HS-5 (cell line): ENCODE data around the gene ABR.
"Not testable (repeated sequence)": the region's sequence is repeated elsewhere in the genome, so short reads cannot be mapped to it uniquely, and the experiment has no call there.

Source experiments
- DNase-seq: peaks from one replicate; pipeline ENCODE4 v3.0.0-alpha.2; 2012; ENCODE audit warnings: low read depth

The ABR gene

DNA sequence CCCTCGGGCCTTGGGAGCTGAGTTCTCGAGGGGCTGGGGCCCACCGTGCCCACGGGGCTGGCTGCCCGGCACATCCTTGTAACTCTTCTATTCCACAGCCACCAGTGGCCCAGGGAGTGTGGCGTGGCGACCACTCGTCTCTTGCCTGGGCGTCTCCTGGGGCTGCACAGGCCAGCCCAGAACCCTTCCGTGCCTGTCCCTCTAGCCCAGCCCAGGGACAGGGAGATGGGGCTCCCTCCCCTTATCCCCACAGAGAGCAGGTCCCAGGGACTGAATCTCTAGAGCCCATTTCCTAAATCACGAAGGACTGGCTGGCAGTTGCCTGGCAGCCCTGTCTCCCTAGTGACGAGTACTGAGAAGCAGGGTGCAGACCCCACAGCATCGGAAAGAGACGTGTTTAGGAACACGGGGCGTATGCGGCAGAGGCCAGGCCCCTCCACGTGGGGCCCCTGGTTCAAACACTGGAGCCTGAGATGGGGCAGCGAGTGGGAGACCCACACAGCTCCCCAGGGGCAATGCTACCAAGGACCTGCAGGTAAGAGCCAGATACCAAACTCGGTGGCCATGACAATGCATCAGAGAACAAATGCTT, 131.8 kb downstream of the ABR start:
- no peak for DNase-seq

GRCh38 chr17:1047177-1047878, 132.5 kb downstream of the ABR start:
- DNase-seq: no peak

DNA sequence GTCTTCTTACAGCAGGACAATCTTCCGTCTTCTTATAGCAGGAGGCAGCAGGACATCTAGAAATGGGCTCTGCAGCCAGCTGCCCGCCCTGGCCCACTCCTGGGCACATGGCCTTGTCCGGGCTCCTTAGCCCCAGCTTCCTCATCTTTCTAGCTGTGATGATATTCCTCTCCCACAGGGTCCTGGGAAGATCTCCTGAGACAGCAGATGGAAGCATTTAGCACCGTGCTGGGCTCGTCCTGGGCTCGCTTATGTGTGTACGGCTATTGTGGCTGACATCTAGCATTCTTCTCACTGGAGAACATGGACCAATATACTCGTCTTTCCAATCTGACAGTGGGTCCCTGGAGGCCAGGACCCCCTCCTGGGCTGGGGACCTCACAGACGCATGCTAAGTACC, 134.3 kb downstream of the ABR start:
- DNase-seq: no peak

DNA sequence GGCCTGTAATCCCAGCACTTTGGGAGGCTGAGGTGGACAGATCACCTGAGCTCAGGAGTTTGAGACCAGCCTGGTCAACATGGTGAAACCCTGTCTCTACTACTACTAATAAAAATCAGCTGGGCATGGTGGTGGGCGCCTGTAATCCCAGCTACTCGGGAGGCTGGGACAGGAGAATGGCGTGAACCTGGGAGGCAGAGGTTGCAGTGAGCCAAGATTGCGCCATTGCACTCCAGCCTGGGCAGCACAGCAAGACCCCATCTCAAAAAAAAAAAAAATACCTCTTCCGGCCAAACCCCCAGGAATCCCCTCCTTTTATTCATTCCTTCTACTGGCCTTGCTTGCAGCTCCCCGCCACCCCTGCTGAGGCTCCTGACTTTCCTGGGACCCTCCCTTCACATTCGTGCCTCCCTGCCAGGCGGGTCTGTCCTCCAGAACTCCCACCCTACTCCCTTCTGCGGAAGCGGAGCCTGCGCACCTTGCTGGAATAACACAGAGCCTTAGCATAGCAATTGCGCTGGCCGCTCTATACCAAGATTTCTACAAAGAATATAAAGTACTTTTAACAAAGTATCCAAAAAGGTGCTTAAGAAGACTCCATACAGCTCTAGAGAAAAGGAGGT, 135.3 kb downstream of the ABR start:
- DNase-seq: not testable (repeated sequence)

- no peak for DNase-seq
Measured at GRCh38 chr17:1043601-1044251, 136.1 kb downstream of the ABR start.

- no peak for DNase-seq
Measured at GRCh38 chr17:1042486-1042885, 137.3 kb downstream of the ABR start.

- DNase-seq: no peak
Measured at GRCh38 chr17:1041746-1042145, 138.0 kb downstream of the ABR start.

GRCh38 chr17:1040216-1040600, 139.6 kb downstream of the ABR start:
- DNase-seq: no peak

DNA sequence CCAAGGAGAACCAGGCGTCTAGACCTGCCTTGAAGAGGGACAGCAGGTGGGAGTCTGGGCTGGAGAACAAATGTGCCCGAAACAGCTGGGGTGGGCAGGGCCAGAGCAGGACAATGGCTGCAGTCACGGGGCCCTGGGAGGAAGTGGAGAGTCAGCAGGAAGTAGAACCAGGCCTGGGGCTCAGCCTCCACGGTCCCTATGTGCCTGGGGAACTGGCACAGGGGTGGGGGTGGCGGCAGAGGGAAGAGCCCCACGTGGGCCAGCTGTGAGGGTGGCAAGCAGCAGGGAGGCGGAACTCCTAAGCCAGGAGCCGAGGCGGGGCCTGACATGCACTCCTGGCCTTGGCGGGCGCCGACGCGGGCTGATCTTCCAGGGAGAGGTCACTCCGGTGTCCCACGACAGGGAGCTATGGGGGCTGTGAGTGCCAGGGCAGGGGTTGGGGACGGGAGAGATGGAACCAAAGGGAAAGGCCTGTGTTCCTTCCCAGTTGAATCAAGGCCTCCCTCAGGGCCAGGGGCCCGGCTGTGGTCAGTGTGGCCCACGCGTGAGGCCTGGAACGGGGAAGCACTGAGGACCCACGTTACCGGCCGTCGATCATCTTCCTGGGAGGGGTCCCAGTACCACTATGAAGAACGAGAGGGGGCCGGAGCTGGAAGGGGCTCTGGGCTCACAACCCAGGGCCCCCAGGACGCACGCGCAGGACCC, 140.1 kb downstream of the ABR start:
- DNase-seq: no peak

GRCh38 chr17:1039123-1039507, 140.7 kb downstream of the ABR start:
- DNase-seq: no peak

DNA sequence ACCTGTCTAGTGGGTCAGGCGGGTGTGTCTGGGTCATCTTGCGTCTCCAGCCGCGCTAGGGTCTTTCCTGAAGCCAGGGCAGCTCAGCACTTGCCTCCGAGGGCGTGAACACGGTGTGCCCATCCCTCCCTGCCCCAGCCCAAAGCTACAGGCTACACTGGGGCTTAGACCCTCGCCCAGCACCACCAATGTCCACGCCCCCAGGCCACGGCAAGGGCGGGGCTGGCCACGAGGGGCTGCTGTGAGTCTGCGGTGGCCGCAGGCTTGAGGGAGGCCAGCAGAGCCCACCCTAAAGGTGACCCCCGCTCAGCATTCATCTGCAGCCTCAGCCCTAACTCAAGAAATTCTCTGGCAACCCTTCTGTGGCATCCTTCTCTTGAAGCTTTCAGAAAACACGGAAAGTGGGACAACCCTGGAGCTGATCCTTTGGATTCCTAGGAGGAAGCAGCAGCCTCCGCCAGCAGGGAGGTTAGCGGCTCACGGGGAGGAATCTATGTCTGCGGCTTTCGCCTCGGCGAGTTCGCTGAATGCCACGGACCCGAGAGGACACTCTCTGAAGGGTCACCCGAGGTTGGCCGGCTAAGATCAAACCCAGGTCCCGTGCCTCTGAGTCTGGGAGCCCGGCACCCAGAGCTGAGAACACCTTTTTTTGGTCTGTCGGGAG, 141.2 kb downstream of the ABR start:
- no peak for DNase-seq

GRCh38 chr17:1037238-1037879, 142.4 kb downstream of the ABR start:
- no peak for DNase-seq

DNA sequence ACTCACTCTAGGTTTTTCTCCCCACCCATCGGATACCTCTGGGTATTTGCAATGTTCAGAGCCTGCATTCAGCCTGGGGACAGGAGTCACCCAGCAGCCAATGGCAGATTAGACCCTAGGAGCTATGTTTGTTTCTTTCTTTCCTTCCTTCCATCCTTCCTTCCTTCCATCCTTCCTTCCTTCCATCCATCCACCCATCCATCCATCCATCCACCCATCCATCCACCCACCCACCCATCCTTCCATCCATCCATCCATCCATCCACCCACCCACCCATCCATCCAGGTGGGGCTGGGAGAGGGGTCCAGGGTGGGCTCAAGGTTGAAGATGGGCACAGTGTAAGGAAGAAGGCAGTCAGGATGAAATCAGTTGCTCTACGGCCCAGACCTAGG, 142.9 kb downstream of the ABR start:
- DNase-seq: no peak

DNA sequence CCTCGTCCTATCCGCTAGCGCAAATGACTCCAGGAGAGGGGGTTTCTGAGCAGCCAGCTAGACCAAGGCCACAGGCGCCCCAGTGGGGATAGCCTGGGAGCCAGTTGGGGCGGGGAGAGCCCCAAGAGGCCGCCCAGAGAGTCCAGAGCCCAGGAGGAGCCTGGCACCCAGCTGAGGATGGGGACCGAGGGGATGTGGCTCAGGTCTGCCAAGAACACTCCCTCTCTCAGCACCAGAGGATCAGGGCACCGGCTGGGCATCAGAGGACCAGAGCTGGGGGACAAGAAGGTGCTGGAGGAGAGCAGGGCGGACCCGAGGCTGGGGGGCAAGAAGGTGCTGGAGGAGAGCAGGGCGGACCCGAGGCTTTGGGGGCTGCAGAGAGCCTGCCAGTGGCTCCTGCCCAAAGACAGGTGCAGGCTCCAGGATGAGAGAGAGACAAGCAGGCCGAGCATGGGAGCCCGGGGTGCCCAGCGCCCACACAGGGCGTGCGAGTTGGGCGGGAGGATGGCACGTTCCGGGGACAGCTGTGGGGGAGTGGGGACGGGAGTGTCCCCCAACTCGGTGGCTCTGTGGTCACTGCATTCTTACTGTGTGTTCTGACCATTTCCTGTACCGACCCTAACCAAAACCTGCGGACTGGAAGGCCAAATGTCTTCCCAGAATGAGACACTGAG, 143.5 kb downstream of the ABR start:
- DNase-seq: no peak

DNA sequence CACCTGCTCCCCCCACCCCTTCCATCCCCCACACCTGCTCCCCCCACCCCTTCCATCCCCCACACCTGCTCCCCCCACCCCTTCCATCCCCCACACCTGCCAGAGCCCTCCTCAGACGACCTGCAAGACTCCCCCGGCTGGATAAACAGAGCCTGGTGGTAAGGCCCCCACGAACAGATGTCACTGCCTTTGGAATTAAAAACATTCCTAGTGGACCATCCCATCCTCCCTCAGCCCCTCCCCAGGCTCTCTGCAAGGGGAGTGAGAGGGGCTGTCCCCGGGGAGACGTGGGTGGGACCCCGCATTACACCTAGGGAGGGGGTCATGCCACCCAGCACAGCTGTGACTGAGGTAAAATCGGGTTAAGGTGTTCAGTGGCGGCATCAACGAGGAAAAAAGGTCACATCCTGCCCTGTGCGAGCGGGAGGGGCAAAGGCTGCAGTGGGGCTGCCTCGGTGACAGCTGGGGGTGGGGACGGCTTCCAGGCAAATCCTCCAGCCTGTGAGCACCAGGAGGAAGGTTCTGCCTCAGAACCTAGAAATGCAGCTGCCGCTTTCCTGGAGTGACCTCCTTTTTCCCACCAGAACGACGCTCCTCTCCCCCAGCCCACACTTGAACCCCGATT, 144.1 kb downstream of the ABR start:
- no peak for DNase-seq

- DNase-seq: no peak
Measured at GRCh38 chr17:1034652-1035210, 145.1 kb downstream of the ABR start.

DNA sequence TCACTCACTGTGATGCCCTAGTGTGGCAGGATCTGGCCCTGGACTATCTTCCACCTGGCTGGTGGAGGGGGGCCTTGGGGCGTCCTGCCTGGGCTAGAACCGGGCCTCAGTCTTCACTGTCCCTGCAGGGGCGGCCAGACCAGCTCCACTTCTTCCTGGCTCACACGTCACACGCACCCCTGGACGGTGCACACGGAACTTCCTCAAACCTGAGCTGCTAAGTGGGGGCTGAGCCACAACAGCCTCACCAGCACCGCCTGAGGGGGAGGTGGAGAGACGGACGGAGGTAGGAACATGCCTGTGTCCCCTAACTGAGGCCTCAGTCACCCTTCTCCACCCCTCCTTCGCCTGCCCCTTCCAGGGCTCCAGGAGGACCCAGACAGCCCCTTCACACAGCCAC, 146.3 kb downstream of the ABR start:
- DNase-seq: no peak

DNA sequence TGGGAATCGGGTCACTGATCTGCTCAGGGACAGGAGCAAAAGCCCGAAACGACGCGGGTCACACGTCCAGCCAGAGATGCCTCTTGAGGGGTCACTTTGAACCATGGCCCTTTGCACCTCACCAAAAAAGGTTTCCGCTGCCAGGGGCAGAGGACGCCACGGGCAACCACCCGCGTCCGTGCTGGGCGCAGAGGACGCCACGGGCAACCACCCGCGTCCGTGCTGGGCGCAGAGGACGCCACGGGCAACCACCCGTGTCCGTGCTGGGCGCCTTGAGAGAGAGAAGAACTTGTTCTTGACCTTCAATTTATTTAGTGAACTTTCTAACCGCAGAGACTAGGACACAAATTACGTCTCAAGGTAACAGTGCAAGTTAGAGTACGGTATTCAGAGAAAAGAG, 147.4 kb downstream of the ABR start:
- no peak for DNase-seq

GRCh38 chr17:1031711-1032110, 148.1 kb downstream of the ABR start:
- DNase-seq: no peak
